NCI-H146 (cell line): ENCODE data around the gene C17orf114.

ENCODE experiments used
- DNase-seq: peaks from one replicate; lab custom pipeline; 2025; lab: John Stamatoyannopoulos, UW

Gene C17orf114

GRCh38 chr17:4823373-4824089 is 21.4 kb upstream of the C17orf114 start:
- DNase-seq = no peak

- no peak for DNase-seq
Measured at GRCh38 chr17:4822835-4823234, 20.7 kb upstream of the C17orf114 start.

GRCh38 chr17:4818276-4818675 is 16.1 kb upstream of the C17orf114 start:
- DNase-seq = no peak

DNA sequence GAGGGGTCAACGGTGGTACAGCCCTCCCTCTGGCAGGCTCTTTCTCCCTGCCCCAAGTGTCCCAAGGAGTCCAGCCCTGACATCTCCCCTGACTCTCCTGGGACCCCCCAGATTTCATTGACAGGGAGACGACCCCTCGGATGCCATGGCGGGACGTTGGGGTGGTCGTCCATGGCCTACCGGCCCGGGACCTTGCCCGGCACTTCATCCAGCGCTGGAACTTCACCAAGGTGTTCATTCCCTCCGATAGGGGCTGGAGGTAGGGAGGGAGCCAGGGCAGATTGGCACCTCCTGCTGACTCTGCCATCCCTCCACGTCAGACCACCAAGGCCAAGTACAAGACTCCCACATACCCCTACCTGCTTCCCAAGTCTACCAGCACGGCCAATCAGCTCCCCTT is 14.7 kb upstream of the C17orf114 start:
- no peak for DNase-seq

DNA sequence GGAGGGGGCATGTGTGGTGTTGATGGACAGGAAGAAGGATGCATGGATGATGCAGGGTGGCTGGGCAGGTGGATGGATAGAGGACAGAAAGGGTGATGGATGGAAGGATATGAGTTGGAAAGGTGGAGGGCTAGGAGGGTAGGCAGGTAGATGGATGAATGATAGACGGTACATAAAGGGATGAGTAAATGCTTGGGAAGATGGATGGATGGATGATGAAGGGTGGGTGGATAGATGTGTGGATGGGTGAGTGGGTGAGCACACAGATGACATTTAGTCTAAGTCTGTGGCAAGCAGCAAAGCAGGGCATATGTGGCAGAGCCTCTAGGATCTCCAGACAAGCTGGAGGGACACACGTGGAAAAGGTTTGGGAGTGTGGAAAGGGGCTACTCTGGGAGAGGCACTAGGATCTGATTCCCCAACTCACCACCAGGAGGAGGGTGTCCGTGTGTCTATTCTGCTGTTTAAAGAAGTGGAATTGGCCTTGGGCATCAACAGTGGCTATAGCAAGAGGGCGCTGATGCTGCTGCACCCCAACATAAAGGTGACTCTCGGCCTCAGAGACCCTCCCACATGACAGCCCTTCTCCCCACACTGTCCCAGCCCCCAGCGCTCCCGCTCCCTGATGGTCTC is 13.0 kb upstream of the C17orf114 start:
- DNase-seq = no peak

DNA sequence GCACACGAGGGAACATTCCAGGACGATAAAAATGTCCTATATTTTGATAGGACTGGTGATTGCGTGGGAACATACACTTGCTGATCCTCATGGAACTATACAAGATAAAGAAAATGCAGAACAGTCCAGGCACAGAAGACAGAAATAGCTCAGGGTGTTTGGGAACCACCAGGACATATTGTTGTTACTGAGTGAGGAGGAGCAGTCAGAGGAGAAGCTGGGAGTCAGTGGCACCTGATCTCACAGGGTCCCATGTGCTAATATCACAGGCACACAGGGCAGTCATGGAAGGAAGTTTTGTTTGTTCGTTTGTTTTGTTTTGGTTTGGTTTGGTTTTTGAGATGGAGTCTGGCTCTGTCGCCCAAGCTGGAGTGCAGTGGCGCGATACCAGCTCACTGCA is 10.6 kb upstream of the C17orf114 start:
- DNase-seq = no peak

DNA sequence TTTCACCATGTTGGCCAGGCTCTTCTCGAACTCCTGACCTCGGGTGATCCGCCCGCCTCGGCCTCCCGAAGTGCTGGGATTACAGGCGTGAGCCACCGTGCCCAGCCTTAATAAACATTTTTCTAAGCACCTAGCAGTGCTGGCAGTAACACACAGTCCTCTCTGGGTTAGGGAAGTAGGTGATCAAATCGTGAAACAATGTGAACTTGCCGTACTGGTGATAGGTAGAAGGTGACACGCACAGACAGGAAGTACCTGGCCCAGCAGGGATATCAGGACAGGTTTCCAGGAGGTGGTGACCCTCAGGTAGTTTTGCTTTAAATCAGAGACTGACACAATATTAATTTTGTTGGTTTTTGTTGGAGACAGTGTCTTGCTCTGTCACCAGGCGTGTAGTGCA is 9.3 kb upstream of the C17orf114 start:
- no peak for DNase-seq

DNA sequence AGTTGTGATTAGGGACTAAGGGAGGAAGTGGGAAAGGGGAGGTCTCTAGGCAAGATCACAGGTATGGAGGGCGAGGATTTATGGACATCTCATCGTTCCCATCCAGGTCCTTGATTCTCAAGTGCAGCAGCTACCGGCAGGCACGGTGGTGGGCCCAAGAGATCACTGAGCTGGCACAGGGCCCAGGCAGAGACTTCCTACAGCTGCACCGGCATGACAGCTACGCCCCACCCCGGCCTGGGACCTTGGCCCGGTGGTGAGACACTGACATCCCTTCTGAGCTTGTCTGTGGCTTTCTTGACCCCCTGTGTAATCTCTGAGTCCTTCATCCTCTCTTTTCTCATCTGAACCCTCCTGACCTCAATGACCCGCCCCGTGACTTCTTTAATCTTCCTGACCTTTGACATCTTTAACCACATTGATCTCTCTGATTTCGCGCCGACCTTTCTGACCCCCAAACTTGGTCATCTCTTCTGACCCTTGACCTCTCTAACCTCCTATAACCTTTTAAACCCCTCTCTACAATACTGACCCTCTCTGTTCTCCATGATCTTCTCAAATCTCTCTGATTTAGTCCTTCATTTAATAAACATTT is 8.7 kb upstream of the C17orf114 start:
- DNase-seq = no peak

- DNase-seq = no peak
Measured at GRCh38 chr17:4808378-4808767, 6.2 kb upstream of the C17orf114 start.

DNA sequence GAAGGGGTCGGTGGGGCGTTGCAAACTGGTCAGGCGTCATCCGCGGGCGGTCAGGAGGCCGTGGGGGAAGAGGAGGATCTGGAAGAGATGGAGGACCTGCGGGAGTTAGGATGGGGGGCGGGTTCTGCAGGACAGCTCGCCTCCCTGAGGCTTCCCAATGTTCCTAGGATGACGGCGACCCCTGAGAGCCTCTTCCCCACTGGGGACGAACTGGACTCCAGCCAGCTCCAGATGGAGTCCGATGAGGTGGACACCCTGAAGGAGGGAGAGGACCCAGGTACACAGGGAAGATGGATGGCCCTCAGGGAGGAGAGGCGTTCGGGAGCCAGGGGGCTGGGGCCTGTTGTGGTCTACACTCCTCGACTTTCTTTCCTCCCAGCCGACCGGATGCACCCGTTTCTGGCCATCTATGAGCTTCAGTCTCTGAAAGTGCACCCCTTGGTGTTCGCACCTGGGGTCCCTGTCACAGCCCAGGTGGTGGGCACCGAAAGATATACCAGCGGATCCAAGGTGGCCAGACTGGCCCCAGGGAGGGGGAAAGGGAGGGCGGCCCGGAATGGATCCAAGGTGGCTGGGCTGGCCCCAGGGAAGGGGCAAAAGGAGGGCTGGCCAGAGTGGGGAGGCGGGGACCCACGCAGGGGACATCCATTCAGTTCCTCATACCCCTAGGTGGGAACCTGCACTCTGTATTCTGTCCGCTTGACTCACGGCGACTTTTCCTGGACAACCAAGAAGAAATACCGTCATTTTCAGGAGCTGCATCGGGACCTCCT is 5.7 kb upstream of the C17orf114 start:
- no peak for DNase-seq

GRCh38 chr17:4806777-4807604 is 4.9 kb upstream of the C17orf114 start, which contains the start of gene PLD2:
Gene PLD2, plus strand, starts transcription at chr17:4807152. Its CDS starts 621 bp downstream, at chr17:4807773.
- peak; percentile 88 for DNase-seq

GRCh38 chr17:4806456-4806776 is 4.3 kb upstream of the C17orf114 start:
- peak; percentile 39 for DNase-seq

DNA sequence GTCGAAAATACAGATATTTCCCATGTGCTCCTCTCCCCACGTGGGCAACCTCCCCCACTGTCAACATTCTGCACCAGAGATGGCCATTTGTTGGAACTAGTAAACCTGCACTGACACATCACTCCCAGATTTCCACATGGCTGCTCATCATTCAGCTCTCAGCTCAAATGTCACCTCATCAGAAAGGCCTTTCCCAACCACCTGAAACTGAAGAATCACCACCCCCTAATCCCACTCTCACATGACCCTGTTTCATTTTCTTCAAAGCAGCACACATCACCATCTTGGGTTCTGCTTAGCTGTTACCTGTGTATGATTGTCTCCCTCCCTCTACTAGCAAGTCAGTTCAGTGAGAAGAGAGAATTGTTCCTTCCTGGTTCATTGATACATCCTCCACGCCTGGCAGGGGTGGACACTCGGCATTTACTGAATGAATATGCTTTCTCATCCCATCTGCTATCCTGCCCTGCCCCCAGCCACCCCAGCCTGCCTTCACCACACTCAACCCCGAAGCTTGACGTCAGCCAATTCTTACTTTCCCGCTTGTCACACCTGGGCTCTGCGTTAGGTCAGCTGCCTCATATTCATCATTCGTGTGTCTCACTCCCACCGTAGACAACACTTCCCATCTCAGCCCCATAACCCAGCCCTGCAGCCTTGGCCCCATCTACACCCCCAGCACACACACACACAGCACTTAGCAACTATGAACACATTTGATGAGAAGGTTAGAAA is 1.5 kb downstream of the C17orf114 start:
- no peak for DNase-seq

DNA sequence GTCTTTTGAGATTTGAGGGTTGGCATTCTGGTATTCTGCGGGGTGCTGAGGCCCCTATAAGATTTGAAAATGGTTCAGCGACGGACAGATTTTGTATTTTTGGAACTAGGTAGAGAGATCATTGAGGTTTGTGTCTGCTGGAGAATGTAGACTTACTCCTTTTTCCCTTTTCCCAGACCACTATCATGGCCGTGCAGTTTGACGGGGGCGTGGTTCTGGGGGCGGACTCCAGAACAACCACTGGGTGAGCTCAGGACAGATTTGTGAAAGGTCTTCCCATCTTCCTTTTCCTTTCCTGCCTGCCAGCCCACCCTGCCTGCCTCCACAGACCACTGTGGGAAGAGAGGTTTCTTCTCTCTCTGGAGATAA is 5.6 kb downstream of the C17orf114 start:
- peak; percentile 16 for DNase-seq

DNA sequence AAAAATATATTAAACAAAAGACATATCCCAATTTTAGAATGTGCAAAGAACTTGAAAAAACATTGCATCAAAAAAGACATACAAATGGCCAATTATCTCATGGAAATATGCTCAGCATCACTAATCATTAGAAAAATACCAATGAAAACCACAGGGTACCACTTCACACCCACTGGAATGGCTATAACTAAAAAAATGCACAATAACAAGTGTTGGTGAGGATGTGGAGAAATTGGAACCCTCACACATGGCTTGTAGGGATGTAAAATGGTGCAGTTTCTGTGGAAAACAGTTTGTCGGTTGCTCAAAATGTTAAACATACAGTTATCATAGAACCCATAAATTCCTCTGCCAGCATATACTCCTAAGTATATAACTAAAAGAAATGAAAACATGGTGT is 7.0 kb downstream of the C17orf114 start:
- DNase-seq = no peak

- DNase-seq = no peak
Measured at GRCh38 chr17:4790705-4791088, 11.4 kb downstream of the C17orf114 start.

DNA sequence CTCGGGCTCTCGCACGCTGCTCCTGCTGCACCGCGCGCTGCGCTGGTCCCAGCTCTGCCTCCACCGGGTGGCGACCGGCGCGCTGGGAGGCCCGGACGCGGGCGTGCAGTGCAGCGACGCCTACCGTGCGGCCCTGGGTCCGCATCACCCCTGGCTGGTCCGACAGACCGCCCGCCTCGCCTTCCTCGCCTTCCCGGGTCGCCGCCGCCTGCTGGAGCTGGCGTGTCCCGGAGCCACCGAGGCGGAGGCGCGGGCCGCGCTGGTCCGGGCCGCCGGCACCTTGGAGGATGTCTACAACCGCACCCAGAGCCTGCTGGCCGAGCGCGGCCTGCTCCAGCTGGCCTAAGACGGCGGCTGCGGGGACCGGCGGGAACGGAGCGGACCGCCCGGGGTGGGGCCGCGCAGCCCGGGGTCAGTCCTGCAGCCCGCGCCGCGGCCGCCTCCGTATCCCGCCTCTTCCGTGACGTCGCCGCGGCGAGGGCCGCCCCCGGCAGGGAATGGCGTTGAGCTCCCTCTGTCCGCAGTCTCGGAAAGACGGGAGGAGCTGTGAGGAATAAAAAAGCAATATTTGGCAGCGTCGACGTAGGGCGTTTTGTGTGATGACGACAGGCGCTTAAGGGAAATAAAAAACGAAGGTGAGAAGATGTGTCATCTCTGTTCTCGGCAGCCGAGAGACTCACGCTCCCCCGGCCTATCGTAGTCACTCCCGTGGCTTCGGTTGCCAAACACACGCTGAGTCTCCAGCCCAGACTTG is 12.0 kb downstream of the C17orf114 start:
- peak; percentile 82 for DNase-seq

DNA sequence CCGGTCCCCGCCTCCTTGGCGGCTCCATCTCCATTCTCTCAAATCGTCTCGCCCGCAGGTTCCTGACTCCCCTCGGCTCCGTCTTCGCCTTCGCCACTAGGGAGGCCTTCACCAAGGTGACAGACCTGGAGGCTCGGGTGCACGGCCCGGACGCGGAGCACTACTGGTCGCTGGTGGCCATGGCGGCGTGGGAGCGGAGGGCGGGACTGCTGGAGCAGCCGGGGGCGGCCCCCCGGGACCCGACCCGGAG is 12.5 kb downstream of the C17orf114 start:
- DNase-seq = peak; percentile 79

DNA sequence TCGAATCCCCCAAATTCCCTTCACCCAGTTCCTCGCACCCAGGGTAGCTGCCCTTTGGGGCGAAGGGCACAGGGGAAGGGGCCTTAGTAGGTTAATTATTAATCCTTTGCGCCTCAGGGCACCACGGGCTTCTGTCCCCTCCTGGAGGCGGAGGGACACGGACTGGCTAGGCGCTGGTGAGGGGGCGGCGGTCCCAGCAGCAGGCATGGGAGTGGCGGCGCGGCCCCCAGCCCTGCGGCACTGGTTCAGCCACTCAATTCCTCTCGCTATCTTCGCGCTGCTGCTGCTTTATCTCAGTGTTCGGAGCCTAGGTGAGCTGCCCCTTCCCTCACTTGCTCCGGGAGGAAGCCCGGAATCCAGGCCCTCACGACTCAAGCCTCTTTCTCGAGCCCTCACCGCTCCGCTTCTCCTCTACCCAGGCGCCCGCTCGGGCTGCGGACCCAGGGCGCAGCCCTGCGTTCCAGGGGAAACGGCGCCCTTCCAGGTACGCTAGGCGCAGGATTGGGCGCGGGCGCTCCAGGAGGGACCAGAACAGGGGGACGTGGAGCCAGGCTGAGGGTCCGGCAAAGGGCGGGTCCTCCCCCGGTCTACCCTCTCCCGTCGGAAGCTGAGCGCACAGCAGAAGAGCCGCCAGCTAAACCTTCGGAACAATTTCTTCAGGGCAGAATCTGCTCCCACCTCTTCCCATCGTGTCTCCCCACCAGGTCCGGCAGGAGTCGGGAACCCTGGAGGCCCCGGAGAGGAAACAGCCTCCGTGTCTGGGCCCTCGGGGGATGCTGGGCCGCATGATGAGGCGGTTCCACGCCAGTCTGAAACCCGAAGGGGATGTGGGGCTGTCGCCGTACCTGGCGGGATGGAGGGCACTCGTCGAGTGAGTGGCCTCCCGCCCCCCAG is 13.1 kb downstream of the C17orf114 start, which contains the start of gene GLTPD2:
Gene GLTPD2 (plus strand): TSS at position 158 of the 894 bp plus-strand sequence. CDS start 48 bp downstream, at position 206.
- no peak for DNase-seq
